ENCODE data around the gene CHRNA1.

GRCh38 chr2:174780191-174780840, 16.0 kb upstream of the CHRNA1 start:
- TF ChIP-seq, protein P1, sequence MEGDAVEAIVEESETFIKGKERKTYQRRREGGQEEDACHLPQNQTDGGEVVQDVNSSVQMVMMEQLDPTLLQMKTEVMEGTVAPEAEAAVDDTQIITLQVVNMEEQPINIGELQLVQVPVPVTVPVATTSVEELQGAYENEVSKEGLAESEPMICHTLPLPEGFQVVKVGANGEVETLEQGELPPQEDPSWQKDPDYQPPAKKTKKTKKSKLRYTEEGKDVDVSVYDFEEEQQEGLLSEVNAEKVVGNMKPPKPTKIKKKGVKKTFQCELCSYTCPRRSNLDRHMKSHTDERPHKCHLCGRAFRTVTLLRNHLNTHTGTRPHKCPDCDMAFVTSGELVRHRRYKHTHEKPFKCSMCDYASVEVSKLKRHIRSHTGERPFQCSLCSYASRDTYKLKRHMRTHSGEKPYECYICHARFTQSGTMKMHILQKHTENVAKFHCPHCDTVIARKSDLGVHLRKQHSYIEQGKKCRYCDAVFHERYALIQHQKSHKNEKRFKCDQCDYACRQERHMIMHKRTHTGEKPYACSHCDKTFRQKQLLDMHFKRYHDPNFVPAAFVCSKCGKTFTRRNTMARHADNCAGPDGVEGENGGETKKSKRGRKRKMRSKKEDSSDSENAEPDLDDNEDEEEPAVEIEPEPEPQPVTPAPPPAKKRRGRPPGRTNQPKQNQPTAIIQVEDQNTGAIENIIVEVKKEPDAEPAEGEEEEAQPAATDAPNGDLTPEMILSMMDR (IDR thresholded peaks at IDR 0.05 in 8 of 11, conservative IDR thresholded peaks at IDR 0.05 in 3 of 11), result no peak
- no peak for TF ChIP-seq POLR2A (IDR thresholded peaks at IDR 0.05)

All from spleen (tissue), 7 donors.